HG02623 (cell line): ENCODE measurements around the gene EXOC3.
"Not testable (repeated sequence)": the region's sequence is repeated elsewhere in the genome, so short reads cannot be mapped to it uniquely, and the experiment has no call there.

Source experiments
- ATAC-seq: cut with Tn5 transposase; IDR thresholded peaks from one replicate; pipeline ENCODE4 v1.9.1; 2021; ENCODE audit warnings: moderate library complexity; ENCODE audit not compliant: unreplicated experiment

Gene EXOC3

DNA sequence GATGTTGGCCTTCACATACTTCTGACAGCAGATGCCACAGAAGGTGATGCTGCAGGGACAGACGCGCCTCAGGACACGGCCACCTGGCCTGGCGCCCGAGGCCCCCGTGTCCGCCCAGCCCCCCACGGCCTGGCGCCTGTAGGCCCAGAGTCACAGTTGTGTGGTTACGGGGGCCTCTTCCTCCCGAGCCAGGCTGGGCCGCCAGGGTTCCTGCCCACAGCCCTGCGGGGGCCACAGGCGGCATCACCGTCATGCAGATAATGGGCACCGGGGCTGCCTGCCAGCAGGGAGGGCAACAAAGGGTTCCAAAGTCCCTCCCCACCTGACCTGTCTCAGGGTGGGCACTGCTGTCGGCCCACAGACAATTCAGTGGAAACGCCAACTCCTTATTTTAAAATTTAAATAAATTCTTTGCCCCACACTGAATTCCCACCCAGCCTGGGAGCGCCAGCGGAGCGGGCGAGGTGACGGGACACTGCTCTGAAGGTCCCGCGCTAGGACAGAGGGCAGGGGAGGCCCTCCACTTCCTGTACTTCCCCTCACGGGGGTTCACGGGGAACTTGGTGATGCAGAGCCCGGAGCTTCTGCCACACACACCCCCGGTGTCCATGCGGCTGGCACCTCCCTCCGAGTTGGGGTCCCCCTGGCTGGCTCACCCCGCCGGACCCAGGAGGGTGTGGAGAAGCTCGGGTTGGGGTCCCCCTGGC, 40.6 kb downstream of the EXOC3 start:
- no peak for ATAC-seq

DNA sequence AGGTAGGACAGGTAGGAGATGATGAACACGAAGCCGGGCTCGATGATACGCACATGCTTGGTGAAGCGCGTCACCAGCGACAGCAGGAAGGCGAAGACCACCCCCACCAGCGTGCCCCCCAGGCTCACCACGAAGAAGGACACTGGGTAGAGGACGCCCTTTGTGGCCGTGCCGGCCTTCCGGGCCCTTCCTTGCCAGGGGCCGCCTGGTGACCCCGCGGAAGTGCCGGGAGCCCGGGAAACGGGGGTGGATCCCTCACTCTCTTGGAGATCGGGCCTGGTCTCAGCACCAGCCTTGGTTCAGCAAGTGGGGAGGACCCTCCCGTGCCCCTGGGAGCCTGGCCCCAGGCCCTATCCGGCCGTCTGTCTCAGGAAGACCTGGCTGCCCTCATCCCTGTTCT, 41.6 kb downstream of the EXOC3 start:
- ATAC-seq: no peak

DNA sequence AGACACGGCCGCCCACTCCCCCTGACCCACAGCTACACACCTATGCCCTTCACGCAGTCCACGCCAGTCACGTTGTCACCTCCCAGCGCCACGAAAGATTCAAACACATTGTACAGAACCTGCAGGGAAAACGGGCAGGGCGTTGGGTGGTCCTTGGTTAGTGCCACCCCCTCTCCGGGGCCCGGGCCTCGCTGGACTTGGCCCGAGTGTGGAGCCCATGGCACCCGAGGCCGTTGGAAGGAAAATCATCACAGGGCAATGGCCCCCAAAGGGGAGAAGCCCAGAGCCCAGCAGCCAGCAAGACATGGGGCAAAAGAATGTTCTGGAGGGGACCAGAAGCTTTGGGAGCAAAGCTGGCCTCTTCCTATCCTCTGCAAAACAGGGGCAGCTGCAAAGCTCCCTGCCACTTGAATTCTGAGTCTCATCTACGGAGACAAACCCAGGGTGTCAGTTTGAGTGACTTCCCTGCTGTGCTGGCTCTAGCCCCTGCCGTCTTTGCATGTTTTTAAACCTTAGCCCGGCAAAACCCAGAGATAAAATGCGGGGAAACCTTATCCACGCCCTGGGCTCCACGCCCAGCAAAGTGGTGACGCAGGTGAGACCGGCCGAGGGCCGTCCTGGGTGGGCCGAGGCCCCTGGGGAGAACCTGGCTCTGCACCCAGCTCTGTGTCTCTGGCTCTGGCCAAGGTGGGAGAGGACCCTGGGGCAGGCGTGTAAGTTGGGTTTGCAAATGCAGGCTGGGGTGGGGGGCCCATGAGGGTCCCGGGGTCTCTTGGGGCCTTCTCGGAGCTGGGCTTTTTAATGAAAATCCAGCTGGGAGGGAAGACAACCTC, 42.4 kb downstream of the EXOC3 start:
- no peak for ATAC-seq

DNA sequence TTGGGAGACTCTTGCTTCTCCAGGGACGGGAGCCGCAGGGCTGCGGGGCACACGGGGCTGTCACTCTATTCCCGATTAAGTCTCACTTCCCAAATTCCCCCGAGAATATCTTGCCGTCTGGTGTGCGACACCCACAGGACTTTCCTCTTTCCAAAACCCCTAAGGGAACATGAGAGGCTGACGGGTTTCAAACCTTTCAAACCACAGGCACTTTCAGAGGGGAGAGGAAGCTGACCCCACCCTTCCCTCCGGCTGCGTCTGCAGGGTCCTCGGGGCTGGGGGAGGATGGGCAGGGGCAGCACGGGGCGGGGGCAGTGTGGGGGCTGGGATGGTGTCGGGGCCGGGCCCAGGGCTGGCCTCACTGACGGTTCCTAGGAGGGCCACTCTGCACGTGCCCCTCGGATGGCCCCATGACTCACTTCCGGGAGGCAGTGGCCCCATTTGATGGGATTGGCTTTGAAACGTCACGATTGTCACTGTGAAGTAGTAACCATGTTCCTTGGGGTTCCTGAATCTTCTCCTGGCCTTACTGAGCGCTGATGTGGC, 43.0 kb downstream of the EXOC3 start:
- ATAC-seq: no peak

DNA sequence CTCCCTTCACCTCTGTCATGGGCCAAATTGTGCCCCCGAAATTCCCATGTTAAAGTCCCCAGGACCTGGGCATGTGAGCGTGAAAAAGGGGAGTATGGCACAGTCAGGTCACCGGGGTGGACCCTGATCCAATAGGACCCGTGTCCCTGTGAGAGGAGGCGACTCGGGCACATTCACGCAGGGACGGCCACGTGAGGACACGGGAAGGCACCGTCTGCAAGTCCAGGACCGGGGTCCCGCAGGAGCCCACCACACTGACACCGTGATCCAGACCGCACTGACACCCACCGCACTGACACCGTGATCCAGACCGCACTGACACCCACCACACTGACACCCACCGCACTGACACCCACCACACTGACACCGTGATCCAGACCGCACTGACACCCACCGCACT, 43.6 kb downstream of the EXOC3 start:
- not testable (repeated sequence) for ATAC-seq

DNA sequence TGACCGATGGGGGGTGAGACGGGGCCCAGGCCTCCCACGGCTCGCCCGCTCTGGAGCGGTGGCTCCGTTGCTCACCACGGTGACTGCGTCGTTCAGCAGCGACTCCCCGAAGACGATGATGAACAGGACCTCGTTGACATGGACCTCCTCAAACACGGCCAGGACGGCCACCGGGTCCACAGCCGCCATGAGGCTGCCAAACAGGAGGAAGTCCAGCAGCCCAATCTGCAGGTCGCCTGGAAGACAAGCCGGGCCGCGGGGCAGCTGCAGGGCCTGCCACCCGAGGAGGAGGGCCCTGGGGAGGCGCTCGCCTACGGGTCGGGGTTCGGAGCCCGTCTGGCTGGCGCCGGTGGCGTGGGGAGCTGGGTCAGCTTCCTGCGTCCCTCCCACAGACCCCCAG, 45.3 kb downstream of the EXOC3 start:
- no peak for ATAC-seq

DNA sequence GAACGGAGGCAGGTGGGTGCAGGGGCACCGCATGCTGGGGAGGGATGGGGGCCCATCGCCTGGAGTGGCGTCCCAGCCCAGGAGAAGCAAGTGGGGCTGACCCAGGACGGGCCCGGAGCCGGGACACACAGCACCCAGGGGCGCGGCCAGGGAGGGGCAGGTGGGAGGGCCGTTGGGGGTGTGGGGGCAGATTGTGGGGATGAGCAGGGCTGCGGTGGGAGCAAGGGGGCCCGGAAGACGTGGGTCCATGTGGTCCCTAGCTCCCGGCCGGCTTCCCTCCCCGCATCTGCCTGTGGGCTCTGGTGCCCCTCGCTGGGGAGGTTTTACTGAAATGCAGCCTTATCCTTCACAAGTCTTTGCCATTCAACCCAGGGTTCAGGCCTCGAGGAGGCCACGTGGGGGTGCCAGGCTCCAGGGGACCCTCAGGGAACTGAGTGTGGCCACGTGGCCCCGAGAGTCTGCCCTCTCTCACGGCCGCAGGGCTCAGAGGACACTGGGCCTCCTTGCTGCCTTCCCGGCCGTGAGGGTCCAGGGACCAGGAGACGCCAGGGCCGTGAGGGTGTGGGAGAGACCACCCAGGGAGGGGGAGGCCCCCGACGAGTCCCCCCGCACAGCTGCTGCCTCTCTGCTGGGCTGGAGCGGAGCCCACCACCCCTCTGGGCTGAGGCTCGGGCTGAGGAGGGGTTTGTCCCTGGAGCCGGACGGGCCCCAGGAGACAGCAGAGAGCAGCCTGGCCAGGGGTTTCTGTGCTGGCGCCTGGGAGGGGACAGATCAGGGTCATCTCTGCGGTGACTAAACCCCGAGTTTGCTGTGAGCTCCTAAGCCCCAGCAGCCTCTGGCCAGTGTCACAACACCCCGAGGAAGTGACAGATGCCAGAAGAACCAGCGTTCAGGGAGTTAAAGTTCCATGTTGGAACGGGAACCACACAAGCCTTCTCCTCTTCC, 46.0 kb downstream of the EXOC3 start:
- no peak for ATAC-seq

DNA sequence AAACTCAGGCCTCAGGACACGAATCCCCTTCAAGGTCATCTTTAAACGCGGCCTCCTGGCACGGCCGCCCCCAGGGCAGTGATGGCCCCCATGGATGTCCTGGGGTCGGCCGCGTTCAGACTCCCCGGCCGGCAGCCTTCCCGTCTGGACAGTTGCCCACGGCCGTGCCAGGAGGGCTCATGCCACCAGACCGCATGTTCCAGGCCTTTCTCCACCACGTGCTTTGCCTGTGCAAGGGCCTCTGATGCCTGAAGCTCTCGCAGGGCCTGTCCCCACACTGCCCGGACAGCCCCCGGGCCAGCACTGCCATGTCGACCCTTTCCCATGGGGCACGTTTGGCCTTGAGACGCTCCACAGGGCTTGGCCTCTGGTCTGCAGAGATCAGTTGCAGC, 46.7 kb downstream of the EXOC3 start:
- ATAC-seq: no peak

DNA sequence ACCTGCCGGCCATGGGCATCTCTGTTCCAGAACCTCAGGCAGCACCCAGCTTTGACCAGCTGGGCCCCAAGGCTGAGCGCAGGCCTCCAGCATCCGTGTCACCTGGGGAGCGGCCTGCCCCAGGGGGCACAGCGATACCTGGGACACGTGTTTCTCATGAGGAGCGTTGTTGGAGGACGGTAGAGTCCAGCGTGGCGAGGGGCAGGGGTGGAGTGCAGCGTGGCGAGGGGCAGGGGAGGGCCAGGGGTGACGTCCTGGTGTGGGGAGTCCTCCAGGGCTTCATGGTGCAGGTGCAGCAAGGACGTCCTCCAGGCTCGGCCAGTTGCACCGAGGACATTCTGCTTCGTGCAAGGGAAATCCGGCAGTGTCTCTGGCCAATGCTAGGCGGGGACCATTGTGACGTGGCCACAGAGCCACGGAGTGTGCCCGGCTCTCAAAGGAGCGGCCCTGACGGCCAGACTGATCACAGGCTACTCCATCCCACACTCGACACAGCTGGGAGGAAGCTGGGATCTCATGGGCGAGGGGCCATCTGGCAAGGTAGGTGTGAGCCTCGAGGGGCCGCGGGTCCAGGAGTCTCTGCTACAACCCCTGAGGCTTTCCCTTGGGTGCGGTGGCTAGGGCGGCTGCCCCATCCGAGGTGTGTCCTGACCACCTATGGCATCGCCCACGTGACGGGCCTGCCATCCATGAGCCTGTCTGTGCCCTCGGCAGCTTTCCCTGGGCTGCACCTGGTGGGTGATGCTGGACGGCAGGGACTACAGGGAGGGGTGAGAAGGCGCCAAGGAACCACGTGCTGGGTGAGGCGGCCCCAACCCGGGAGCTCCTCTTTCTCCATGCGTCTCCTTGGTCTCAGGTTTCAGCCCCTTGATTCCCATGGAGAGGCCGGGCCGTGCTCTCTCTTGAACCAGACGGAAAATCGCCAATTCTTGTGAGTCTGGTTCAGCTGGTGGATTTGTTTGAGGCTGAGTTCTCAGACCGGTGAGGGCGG, 47.4 kb downstream of the EXOC3 start:
- no peak for ATAC-seq

DNA sequence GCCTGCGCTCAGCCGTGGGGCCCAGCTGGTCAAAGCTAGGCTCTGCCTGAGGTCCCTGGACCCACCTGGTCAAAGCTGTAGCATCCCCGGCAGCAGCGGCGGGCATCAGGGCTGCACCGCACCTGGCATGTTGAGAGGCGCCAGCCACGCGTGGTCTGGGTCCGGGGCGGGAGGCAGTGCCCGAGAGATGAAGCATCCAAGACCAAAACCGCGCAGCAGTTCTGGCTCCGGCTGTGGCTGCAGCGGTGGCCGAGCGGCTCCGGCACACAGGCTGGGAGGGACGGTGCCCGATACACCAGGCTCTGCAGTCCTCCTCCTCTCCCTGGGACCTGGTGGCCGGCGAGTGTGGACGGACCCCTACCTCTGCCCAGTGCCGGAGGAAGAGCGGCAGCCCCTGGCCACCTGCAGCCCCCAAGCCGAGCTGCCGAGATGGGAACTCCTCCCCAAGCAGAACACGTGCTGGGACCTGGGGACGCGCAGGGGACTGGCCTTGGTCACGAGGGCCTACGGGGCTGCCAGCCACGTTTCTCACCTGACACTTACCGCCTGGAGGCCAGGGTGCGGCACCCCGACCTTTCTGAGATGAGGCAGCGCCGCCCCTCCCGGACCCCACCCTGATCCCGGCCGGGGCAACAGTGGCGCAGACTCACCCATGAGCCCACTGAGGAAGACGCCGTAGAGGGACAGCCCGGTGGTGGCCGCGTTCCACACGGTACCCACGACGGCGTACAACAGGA, 48.3 kb downstream of the EXOC3 start:
- ATAC-seq: no peak

DNA sequence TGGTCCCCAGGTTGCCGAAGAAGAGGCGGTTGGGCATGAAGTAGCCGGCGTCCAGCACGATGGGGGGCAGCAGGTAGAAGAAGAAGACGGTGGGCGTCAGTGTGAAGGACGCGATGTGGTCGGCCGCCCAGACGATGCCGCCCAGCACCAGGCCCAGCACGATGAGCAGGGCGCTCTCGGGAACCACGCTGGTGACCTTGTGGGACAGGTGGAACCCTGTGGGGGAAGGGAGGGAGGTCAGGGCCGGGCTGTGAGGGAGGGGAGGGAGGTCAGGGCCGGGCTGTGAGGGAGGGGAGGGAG, 48.8 kb downstream of the EXOC3 start:
- ATAC-seq: no peak

DNA sequence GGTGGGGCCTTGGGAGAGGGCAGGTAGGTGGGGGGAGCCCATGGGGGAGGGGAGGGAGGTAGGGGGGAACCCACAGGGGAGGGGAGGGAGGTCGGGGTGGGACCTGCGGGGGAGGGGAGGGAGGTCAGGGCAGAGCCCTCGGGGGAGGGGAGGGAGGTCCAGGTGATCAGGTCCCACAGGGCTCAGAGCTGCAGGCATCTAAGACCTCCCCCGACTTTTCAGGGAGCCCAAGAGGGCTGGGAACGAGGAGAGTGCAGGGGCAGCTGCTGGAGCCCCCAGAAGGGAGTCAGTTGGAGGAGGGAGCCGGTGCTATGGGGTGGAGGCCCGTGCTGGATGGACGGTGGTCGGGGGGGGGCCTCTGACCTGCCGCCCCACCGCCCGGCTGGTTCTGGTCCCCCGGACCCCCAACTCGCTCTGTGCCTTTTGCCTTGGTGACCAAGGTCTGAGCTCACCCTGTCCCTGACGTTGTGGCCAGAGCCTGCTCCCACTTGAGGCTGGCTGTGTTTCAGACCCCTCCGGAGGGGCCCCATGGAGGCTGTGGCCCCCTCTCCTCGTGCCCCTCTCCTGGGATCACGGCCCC, 49.4 kb downstream of the EXOC3 start:
- ATAC-seq: no peak

DNA sequence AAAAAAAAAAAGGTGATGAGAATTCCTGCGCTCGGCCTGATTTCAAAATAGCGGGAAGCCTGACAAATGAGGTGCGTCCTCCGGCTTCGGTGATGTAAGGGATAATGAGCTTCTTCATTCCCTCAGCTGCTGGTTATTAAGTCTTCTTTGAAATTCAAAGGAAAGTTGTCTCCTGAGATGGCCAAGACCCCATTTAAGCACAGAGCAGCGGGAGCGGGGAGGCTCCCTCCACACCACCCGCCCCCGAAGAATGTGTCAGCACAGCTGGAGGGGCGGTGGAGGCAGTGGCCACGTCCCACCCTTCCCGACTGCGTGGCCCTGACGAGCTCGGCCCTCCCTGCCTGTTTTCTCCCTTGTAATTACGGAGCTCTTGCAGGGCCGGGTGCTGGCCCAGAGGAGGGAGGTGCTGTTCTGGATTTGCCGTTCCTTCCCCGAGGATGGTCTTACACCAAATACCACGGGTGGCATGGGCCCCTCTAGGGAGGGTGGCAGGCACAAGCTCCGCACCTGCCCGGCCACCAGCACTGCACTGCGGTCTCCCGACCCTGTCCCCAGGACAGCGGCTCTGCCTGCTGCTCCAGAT, 50.2 kb downstream of the EXOC3 start:
- ATAC-seq: no peak

DNA sequence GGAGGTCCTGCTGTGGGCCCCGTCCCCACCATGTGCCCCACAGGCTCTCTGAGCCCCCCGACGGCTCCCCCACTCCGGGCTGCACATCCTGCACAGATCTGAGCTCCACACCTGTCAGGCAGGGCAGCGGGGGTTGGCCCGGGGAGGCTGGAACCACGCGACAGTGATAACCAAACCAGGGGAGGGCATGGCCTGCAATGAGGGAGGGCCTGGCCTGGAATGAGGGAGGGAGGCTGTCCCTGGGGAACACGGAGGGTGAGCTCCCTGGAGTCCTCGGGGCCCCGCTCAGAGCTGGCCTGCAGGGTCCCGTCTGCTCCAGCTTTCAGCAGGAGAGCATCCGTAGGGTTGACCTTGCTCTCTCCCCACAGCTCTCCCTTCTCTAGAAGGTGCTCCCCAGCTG, 50.8 kb downstream of the EXOC3 start:
- no peak for ATAC-seq

DNA sequence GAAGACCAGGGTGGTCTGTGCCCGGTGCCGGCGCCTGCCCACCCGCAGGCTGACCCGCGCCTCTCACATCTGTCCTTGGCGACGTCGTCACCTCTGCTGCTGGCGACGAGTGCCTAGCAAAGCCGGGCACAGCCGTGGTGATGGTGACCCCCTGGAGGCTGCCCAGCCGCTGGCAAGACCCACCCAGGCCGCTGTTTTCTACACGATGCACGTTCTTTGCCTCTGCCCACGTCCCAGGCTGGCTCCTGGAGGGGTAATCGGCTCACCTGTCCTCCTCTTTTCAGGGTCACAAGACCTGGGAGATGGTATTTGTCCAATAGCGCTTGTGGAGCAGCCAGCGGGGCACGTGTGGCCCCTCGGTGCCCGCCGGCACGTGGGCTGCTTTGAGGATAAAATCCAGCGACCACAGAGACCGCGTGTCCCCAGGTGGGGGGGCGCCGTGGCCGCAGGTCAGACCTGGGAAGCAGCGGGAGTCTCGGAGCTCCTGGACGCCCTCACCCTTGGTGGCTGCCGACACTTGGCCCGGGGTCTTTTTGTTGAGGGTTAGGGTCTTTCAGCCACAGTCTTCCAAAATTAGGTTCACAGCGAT, 51.8 kb downstream of the EXOC3 start:
- ATAC-seq: no peak

DNA sequence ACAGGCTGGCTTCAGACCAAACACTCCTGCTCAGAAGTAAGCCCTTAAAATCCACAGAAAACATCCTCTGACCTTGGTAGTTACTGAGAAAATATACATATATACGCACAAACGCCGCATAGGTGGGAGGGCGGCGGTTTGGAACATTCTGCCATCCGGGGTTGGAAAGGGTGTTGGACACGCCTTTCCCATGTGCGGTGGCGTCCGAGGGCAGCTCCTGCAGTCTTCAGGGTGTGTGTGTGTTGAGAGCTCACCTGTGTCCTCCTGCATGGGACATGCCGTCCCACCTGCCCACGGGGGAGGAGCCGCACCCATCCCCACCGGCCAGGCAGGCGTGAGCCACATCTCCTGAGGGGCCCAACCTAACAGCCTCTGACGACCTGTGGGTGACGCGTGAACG, 53.1 kb downstream of the EXOC3 start:
- no peak for ATAC-seq

DNA sequence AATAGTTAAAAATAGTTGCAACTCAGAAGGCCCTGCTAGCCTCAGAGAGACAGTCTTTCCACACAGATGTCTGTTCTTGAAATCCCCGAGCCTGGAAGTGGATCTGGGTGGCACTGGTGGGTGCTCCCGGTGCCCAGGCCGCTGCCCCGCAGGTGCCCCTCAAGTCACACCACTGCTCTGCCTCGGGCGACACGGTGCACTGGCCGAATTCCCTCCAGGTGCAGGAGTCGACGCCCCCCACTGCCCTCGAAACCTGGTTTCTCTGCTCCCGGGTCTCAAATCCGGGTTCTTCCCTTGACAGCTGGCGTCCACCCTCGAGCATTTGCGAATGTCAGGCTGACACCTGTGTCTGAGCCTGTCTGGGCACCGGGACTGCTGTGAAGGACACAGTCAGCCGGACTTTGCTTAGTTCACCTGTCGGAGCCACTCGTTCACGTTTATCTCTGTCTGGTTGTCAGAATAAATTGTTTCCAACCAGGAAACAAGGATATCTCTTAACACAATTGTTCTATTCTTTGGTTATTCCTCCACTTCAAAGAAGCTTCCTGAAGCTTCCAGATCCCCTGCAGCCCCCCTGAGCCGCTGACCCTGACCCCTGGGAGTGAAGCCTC, 54.2 kb downstream of the EXOC3 start:
- no peak for ATAC-seq
